ENCODE measurements around the gene SNX13.
"Not testable (repeated sequence)": the region's sequence is repeated elsewhere in the genome, so short reads cannot be mapped to it uniquely, and the experiment has no call there.

SNX13 gene

DNA sequence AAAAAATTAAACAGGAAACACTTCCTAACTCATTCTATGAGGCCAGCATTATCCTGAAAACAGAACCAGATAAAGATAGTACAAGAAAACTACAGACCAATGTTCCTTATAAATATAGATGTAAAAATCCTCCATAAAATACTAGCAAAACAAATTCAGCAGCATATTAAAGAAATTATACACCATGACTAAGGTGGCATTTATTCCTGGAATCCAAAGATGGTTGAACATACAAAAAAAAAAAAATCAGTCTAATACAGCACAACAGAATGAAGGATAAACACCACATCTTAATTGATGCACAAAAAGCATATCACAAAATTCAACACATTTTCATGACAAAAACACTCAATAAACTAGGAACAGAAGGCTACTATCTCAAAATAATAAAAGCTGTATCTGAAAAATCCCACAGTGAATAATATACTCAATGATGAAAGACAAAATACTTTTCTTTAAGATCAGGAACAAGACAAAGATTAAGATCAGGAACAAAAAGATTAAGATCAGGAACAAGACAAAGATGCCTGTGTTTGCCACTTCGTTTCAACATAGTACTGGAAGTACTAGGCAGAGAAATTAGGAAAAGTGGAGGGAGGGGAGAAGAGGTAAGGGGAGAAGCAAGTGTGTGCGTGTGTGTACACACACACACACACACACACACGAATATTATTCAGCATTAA lies 95.6 kb downstream of the SNX13 start:
- no peak for DNase-seq

DNA sequence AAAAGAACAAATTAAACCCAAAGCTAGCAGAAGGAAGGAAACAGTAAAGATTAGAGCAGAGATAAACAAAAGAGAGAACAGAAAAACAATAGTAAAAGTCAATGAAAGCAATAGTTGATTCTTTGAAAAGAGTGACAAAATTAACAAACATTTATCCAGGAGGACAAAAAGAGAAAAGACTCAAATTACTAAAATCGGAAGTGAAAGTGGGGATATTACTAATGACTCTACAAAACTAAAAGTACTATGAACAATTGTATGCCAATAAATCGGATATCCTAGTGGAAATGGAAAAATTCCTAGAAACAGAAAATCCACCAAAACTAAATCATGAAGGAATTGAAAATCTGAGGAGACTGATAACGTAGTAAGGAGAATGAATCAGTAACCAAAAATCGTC lies 96.3 kb downstream of the SNX13 start:
- DNase-seq, result no peak

DNA sequence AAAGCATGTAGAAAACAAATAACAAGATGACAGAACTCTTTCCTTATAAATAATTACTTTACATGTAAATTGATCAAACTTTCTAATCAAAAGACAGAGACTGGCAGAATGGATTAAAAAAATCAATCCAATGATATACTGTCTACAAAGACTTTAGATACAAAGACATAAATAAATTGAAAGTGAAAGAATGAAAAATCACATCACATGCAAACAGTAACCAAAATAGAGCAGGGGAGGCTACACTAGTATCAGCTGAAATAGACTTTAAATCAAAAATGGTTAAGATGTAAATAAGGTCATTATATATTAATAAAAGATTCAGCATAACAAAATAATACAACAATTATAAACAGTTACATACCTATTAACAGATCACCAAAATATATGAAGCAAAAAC lies 97.3 kb downstream of the SNX13 start:
- DNase-seq, result no peak

DNA sequence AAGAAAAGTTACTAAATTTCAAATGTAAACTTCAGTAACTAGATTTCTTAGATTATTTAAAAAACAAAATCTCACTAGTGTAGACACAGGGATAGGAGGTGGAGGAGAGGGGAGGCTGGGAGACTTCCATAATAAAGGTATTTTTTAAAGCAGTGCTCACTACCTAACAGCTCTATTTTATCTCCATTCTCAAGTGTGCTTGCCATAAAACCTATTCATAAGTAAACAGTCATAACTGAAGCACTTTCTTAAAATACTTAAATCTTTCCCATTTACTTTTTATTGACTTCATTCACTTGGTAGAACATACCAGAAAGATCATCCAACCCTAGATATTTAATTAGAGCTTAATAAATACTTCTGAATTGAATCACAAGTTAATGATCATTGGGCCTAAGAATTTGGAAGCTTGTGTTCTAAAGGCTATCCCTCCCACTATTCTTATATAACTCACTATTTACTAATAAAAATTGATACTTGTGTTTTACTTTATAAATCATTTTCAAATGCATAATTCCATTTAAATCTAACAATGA lies 107.4 kb downstream of the SNX13 start:
- DNase-seq, result no peak

DNA sequence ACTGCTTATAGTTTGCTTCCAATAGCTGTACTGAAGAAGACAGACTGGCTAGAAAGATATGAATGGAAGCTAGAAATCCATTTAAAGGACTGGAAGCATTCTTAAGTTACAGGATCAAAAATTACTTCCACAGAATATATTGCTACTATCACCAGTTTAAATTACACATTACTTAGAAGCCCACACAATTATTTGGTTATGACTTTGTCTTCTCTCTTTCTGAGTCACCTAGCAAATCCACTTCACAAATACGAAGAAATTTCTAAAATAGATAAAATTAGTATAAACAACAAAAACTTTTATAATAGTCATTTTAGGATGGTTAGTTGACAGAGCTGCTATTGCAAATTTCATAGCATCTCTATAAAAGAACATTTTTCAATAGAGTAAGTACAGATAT lies 108.1 kb downstream of the SNX13 start:
- no peak for DNase-seq

DNA sequence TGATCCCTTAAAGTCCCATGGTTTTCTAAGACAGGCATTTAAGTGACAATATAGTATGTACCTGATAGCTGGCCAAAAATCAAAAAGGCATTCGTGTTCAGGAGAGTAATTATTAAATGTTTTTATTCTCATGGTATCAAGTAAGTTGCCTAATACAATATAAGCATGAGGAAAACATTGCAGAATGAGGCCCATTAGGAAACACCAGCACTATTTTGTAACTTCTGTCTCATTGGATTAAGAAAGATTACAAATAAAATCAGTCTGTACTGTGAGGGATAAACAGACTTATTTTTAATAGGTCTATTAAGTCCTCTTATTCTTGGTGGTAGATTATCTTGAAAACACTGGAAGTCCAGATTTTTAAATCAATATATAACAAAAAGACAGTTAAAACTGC lies 110.1 kb downstream of the SNX13 start:
- no peak for DNase-seq

DNA sequence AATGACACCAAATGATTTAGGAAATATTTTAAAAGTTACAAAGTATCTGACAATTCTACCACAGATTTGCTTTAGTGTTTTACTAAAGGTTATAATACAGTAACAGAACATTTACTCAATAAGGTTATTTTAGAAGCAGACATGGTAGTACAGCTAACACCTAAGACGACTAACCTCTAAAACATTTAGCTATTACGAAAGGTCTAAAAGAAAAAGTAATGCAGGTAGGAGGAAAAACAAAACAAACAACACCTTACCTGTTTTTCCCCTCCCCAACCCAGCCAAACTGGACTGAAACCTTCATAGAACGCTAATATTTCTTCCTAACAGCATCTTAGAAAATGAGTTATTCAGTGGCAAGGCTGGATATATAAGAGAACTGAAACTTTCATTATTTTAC lies 111.3 kb downstream of the SNX13 start:
- DNase-seq, result no peak

DNA sequence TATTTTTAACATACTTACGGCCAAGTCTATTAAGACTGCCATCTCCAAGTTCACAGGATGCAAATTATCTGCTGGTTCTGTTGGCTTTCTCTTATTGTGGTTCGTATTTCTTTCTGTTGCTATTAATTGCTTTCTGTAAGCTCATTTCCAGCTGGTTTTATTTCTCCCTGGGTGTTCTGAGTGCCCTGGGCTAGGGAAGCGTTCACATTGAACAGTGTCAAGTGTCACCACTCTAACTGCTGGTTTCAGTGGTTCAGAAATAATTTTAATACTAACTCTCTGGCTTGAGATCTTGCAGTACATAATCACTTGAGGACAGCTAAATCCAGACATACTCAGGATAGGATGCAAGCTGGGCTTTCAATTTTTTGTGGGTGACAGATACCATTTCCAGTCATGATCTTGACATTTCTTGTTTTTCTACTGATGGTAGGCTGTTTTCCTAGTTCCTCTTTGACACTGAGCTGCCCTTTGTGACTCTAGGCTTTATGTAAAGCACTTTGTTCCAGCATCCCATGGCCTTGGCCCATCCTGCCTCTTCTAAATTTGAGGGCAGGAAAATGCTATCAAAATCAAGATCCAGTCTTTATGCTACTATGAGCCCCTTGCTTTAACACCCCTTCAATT lies 117.6 kb downstream of the SNX13 start:
- DNase-seq, result no peak

DNA sequence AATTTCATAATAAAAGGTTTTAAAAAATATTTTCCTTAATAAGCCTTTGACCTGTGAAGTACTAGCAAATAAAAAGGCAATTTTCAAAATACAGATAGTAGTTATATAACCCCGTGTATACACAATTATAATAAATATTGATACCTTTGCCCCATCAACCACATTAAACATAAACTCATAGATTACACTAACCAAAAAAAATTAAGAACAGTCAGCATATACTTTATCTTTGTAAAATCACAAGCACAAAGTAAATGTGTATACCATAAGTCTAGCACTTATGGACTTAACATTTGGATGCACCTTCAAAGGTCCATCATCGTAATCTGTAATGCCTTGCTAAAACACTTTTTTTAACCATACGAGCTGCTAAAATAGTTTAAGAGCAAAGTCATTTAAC lies 123.4 kb downstream of the SNX13 start:
- DNase-seq, result no peak

DNA sequence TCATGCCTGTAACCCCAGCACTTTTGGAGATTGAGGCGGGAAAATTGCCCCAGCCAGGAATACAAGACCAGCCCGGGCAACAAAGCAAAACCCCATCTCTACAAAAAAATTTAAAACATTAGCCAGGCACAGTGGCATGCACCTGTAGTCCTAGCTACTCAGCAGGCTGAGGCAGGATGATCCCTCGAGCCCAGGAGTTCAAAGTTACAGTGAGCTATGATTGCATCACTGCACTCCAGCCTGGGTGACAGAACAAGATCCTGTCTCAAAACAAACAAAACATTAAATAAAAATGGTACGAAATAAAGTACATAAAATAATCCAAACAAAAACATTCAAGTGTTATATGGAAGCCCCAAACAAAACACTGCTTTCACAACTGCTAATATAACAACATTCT lies 125.0 kb downstream of the SNX13 start:
- DNase-seq, result no peak

DNA sequence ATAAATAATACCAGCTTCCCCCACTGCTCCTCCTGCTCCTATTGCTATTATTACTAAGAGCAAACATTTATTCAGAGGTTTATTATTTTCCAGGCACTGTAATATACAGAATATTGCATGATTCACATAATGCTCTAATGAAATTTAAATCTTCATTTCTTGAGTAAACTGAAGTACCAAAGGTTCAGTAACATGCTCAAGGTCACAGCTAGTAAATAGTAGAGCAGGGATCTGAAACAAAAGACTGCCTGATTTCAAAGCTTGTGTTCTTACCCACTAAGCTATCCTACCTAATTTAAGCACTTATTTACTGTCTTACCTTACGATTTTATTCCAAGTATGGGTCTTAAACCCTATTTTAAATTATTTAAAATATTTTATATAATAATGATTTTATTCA lies 126.2 kb downstream of the SNX13 start:
- DNase-seq, result no peak

DNA sequence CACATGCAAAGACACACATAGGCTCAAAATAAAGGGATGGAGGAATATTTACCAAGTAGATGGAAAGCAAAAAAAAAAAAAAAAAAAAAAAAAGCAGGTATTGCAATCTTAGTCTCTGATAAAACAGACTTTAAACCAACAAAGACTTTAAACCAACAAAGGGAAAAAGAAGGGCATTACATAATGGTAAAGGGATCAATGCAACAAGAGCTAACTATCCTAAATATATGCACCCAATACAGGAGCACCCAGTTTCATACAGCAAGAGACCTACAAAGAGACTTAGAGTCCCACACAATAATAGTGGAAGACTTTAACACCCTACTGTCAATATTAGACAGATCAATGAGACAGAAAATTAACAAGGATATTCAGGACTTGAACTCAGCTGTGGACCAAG lies 131.1 kb downstream of the SNX13 start:
- not testable (repeated sequence) for DNase-seq

DNA sequence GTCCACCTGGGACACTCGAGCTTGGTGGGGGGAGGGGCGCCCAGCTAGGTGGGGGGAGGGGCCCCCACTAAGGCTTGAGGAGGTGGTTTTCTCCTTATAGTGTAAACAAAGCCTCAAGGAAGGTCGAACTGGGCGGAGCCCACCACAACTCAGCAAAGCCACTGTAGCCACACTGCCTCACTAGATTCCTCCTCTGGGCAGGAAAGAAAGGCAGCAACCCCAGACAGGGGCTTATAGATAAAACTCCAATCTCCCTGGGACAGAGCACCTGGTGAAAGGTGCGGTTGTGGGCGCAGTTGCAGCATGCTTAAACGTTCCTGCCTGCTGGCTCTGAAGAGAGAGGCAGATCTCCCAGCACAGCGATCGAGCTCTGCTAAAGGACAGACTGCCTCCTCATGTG lies 133.1 kb downstream of the SNX13 start:
- DNase-seq, result no peak

DNA sequence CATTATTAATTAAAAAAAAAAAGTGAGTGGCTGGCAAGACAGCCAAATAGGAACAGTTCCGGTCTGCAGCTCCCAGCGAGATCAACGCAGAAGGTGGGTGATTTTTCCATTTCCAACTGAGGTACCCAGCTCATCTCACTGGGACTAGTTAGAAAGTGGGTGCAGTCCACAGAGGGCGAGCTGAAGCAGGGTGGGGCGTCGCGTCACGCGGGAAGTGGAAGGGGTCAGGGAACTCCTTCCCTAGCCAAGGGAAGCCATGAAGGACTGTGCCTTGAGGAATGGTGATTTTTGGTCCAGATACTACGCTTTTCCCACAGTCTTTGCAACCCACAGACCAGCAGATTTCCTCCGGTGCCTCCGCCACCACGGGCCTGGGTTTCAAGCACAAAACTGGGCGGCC lies 133.7 kb downstream of the SNX13 start:
- no peak for DNase-seq

DNA sequence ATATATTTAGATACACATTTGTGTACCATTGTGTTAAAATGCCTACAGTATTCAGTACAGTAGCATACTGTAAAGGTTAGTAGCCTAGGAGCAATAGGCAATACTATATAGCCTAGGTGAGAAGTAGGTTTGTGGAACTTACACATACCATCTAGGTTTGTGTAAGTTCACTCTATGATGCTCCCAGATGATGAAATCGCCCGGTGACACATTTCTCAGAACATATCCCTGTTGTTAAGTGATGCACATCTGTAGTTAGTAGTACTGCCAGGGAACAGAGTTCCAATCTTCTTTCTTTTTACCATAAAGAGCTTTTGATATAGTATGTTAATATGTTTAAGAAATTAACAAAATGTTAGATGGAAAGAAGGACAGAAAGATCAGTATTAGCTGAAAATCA lies 138.2 kb downstream of the SNX13 start:
- DNase-seq, result no peak

DNA sequence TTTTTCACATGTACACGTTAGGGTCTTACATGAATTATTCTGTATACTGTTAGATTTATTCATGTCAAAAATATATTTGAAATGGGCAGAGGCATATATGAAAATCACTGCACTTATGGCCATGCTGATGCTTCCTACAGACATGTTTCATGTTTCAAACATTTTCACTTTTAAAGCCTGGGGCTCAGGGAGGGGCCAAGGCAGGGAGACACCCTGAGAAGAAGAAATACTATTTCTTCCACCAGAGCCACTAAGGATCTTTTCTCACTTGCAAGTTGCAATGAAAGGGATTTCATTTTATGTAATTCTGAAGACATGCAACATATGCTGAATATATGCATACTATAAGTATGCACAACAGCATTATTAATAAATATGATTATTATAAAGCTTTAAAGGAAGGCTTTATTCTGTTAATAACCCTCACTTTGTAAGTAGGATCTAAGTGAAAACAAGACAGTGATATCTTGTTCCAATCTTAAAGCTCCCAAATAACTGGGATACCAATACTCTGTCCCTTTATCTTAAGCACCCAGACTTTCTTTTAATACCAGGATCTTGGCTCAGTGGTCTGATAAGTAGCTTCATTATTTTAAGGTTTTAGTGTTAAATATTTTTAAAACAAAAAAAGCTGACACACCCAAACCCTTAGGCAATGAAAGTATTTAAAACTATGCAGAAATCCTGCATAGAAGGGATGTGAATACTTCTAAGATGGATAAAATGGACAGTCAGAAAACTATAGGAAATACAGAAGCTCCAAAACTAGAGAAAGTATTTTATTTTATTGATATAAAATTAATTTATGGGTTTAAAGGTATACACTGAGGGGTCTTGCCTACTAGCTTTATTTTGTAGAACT lies 148.0 kb downstream of the SNX13 start:
- DNase-seq, result no peak

DNA sequence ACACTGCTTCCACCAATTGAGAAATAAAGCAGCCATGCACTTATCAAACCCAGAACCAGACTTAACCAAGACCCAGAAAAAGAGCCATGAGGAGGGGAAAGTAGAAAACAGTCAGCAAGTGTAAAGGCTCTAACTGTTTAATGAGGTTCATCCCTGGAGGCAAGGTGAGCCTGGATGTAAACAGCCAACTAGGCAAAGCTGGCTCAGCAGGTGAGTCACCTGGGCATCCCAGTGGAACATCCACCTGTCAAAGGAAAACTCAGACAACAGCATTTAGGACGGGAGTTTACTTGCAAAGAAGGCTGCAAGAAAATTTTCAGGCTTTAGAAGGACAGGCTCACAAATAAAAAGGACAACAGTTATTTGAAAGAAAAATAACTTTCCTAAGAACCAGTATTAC lies 153.0 kb downstream of the SNX13 start:
- DNase-seq, result no peak

DNA sequence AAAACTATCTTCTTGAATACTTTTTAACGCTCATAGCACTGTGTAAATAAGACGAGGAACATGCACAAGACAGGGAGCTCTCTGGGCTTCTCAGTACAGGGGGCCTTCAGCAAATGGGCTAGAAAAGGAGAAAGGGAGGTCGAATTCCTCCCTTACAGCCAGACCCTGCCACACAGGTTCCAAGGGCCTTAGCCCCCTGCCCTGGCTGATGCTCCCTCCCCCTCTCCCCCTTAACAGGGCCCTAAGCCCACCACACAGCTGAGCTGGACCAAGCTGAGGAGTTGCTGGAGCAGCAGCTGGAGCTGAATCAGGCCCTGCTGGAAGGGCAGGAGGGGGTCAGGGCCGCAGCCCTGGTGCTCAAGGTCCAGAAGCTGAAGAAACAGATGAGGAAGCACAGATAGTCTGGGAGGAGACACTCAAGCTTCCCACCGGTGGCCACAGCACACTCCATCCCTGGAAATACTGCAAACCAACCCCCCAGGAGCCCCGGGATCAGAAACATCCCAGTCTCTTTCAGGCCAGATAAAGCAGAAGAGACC lies 153.9 kb downstream of the SNX13 start:
- DNase-seq, result no peak

DNA sequence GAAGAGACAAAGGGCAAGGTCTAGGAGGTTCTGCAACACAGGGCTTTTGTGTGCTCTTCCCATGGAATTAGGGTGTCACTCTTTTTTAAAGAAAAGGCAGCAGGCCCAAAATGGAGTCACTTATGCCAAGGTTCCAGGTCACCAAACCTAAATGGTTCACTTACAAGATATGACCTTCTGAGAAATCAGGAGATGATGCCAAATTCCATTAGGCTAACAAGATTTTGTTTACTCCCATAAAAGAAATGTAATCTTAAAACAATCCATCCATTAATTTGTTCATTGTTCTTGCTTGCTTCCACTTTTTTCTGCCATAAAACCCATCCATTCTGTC lies 158.1 kb downstream of the SNX13 start:
- DNase-seq, result no peak

DNA sequence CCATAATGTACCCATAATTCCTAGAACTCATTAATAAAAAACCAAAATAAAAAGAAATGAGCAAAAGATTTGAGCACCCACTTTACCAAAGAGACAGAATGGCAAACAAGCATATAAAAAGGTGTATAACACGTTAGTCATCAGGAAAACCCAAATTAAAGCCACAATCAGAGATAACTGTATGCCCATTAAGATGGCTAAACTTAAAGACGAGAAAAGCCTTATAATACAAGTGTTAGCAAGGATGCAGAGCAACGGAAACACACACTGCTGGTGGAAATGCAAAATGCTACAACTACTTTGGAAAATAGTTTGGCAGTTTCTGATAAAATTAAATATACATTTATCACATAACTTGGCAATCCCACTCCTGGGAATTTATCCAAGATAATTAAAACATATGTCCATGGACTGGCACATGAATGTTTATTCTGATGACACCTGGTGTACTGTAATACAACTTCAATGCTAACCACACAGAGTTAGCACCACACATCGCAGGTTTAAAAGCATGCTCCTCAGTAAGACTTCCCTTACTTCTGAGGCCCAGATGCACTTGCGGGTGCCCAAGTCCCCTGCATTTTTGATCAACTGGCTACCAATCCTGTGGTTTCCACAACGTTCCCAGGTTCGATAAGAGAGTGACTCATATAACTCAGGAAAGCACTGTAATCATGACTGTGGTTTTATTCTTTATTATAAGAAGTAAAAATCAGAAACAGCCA lies 158.6 kb downstream of the SNX13 start:
- no peak for DNase-seq

DNA sequence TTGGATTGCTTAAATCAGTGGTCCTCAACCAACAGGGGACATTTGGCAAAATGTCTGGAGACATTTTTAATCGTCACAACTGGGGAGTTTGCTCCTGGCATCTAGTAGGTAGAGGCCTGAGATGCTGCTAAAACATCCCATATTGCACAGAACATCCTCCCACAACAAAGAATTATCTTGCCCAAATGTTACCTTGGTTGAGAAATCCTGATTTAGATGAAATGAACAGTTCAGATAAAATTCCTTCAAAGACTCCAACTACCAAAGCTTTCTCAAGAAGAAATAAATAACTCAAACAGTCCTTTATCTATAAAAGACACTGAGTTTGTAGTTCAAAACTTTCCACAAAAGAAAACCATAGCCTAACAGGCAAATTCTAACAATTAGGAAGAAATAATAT lies 160.9 kb downstream of the SNX13 start:
- no peak for DNase-seq

DNA sequence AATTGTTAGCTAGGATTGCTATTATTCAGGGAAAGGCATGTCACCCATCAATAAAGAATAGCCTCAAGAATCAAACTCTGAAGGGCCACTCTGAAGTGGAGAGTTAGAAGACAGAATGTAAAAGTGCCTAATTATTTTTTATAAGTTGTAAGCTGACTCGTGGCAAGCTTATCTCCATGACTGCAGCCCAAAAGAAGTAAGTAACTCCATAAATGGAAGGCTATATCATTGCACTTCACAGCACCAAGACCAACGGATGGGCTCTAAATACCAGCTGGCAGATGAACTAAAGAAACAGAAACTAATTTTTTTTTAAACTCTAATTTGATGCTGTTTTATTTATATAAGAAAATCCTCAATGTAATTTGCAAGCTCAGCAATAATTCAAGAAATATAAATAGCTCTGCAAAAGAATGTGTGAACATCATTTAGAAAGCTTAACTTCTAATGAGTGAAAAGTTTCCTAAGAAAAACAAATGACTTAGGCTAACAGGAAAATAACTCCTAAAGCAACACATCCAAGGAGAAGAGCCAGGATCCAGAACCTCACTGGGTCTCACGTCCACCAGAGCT lies 165.5 kb downstream of the SNX13 start:
- no peak for DNase-seq

DNA sequence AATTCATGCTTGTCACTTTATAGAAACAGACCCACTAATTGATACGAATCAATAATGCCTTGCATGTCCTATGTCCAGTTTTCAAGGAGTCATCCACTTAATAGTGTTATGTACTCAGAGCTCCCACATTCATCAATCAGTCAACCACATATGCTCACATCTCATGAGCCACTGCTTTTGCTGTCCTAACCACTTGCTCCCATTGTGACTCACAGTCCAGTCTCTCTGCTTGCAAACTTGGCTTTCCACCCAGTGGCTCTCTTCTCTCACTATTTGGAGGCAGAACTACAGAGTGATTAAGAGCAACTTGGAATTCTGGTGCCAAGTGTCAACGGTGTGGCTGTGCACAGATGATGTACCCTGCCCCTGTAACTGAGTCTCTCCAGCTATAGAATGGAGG lies 166.0 kb downstream of the SNX13 start:
- DNase-seq, result no peak
